Central memory CD4-positive, alpha-beta T cell (primary cell): ENCODE results near the gene HNF1B.
A peak's percentile ranks its signal among the peaks of the same experiment; 100 is the strongest.

Experiments used
- DNase-seq: peaks from one replicate; pipeline ENCODE4 v3.0.0; 2022

Gene HNF1B

DNA sequence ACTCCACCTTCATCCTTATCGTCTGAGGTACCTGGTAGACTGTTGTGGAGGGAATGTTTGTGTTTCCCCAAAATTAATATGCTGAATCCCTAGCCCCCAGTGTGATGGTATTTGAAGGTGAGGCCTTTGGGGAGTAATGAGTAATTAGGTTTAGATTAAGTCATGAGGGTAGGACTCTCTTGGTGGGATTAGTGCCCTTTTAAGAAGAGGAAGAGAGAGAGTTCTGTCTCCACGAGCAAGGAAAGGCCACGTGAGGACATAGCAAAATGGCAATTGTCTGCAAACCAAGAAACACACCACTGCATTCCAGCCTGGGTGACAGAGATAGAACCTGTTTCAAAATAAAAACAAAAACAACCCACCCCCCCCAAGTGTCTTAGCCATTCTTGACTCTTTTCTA is 80.6 kb downstream of the HNF1B start:
- no peak for DNase-seq

DNA sequence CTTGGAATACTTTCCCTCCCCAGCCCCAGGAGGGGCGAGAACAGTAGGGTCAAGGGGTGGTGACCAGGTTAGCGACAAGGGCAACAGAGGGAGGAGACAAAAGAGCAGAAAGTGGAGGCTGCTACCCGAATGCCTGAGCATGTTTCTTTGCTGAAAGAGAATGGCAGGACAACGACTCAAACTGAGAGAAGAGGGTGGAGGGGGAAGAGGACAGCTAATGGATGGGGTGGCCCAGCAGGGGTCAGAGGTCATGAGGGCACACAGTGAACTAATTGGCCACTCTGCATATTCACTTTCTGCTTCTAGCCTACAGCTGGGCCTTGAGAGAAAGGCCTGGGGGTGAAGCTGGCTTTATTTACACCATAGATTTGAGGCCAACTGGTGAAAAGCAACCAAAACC is 82.5 kb downstream of the HNF1B start:
- no peak for DNase-seq

- DNase-seq, result no peak
Measured at GRCh38 chr17:37661400-37662014, 83.4 kb downstream of the HNF1B start.

DNA sequence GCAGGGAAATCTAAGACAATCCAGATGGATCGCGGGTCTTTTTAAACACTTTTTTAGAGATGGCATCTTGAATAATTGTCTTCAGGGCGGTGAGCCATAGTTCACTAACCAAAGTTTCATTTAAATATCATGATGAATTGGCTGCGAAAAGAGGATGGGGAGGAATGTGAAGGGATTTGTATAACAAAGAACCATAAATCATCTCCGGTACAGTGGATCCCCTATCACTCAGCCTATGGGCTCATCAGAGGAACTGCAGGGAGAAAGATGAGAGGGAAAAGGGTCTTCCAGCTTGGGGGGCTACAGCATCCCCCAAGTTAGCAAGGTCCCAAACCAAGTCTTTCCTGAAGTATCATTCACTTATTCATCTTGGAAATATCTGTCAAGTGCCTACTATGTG is 84.9 kb downstream of the HNF1B start:
- no peak for DNase-seq

DNA sequence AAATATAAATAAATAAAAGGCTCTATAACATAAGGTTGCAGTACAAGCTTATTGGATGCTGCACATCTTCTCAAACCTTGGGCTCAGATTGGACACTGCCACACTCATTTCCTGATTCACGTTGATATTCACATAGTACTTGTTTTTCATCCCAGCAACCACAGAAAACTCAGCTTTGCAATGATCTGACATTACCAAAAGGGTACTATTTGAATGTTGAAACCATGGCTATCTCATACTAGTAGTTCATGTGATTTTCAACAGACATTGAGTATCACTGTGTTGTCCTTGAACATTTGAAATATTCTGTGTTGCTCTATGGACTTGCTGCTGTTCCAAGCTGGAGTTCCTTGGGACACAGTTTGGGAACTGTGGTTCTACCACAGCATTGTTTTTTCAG is 87.7 kb downstream of the HNF1B start:
- no peak for DNase-seq

DNA sequence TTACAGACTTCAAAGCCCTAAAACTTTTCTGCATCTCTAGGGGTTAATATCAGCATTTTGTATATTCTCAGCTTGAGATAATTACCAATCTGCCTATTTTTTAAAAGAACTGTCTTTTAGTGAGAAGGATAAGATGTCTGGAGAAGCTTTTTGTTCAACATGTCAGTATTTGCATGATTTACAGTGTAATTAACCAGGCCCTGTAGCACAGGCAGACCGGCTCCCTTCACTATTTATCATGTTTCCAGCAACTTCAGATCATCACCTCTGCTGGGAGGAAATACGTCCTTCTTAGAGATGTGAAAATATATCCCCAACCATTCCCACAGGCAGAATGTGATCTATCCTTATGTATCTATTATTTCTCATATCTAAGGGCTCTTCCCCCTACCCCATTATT is 93.0 kb downstream of the HNF1B start:
- DNase-seq, result no peak

DNA sequence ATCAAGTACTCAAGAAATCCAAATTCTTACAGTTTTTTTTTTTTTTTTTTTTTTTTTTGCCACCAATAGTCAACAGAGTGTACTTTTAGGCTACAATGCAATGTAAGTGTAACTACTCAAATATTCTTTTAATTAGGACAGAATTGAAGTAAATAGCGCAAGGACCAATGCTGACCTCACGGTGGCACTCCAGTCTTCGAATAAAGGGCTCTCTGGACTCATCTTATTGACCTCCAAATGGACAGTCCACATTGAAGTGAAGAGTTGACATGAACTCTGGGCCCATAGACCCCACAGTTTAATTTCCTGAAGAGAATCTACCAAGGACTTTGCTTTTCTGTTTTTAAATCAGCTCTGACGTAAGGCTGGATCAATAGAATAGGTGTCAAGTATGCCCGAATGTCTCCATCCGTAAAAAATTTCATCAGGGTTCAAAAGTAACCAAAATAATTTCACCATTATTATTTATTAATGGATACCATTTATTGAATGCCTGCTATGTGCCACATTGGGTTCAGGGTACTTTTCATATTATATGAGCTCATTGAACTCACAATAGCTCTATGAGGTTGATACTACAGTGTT is 94.3 kb downstream of the HNF1B start:
- DNase-seq, result no peak

- no peak for DNase-seq
Measured at GRCh38 chr17:37648555-37648954, 96.3 kb downstream of the HNF1B start.

DNA sequence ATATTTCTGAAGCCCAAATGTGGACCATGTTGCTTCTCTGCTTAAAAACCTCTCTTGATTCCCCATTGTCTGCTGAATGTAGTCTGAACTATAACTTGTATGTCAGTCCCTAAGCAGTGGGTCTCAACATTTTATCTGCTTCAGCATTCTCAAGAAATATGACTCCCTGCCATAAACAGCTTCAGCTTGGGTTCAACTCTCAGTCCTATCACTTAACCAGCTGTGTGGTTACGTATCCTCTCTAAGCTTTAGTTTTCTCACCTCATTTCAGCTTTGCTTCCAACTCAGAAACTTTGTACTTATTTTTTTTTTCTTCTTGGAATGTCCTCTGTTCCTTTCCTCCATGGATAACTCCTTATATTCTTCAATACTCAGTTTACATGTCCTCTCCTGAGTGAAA is 97.0 kb downstream of the HNF1B start:
- no peak for DNase-seq

DNA sequence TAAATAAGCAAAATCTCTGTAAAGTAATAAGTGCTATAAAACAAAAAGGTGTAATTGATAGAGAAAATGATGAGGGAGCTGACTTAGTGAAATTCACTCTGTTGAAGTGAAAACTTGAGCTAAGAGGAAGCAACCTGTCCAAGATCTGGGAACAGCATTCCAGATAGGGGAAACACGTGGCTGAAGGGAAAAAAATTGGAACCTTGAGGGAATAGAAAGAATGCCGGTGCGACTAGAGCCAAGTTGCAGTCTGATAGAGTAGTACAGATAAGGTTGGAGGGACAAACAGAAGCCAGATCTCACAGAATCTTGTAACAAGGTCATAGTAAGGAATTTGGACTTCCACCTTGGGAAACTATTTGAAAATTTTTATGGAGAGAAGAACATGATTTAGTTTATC is 101.0 kb downstream of the HNF1B start:
- DNase-seq, result no peak

GRCh38 chr17:37643118-37643766 is 101.6 kb downstream of the HNF1B start, which contains the start of gene DDX52:
Gene DDX52 (minus strand): TSS chr17:37643446. CDS start chr17:37643420, 26 bp downstream.
- peak; percentile 85 for DNase-seq

- no peak for DNase-seq
Measured at GRCh38 chr17:37642681-37643080, 102.2 kb downstream of the HNF1B start.

GRCh38 chr17:37640015-37640414 is 104.8 kb downstream of the HNF1B start:
- DNase-seq, result no peak

- DNase-seq, result no peak
Measured at GRCh38 chr17:37637956-37638355, 106.9 kb downstream of the HNF1B start.
